Stimulated activated CD4-positive, alpha-beta T cell treated with anti-CD3 and anti-CD28 coated beads, Interleukin-12 subunit alpha, Interleukin-12 subunit beta, amount 100 ng/mL, for 48 hours (primary cell): Measurements from ENCODE around the gene CEP63.
A peak's percentile ranks its signal among the peaks of the same experiment; 100 is the strongest.
"Not testable (repeated sequence)": the region's sequence is repeated elsewhere in the genome, so short reads cannot be mapped to it uniquely, and the experiment has no call there.

Experiments used
- DNase-seq, 3 donors: peaks; one replicate each; pipeline ENCODE4 v3.0.0-alpha.2; 2020; ENCODE audit warnings: low read depth in 2 of 3, low spot score in 1 of 3

The CEP63 gene

DNA sequence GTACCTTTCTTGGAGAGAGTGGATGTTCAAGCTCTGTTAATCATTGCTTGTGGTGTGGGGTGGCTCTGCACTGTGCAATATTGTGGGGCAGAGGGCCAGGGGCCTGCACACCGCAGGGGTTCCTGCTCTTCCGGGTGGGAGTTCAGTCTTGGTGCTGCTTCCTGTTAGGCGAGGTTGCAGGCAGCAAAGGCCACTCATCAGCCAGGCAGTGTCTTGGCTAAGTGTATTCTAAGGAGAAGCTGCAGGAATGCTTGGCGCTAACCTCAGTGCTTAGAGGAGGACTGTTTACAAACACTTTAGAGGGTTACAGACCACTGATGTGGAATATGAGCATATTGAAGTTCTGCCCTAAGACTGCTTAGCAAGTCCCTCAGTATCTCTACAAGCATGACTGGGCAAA, 81.7 kb downstream of the CEP63 start:
- DNase-seq = no peak

DNA sequence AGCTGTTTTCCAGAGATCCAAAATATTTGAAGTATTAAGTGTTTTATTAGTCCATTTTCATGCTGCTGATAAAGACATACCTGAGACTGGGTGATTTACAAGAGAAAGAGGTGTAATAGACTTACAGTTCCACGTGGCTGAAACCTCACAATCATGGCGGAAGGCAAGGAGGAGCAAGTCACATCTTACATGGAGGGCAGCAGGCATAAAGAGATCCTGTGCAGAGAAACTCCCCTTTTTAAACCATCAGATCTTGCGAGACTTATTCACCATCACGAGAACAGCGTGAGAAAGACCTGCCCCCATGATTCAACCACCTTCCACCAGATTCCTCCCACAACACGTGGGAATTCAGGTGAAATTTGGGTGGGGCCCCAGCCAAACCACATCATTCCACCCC, 82.9 kb downstream of the CEP63 start:
- DNase-seq = no peak

DNA sequence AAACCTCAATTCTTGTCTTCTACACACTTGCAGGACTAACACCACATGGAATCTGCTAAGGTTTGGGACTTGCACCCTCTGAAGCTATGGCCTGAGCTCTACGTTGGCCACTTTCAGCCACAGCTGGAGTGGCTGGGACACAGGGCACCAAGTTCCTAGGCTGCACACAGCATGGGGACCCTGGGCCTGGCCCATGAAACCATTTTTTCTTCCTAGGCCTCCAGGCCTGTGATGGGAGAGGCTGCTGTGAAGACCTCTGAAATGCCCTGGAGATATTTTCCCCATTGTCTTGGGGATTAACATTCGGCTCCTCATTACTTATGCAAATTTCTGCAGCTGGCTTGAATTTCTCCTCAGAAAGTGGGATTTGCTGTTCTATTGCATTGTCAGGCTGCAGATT, 84.0 kb downstream of the CEP63 start:
- DNase-seq = not testable (repeated sequence)

DNA sequence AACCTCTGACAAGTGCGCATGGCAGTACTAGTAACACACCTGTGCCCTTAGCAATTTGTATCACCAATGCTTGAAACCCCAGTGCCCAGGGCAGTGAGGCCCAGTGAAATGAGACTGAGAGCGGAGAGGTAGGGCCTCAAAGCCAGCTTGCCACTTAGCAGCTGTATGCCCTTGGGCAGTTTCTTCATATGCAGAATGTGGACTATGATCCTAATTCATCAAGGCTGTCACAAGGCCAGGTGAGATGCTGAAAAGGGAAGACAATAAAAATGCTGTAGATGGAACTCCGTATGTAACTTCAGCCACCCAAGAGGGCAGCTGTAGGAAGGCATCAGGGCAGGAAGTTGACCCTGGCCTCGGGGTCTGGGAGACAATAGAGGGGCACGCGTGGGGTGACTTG, 90.6 kb downstream of the CEP63 start:
- DNase-seq = no peak

DNA sequence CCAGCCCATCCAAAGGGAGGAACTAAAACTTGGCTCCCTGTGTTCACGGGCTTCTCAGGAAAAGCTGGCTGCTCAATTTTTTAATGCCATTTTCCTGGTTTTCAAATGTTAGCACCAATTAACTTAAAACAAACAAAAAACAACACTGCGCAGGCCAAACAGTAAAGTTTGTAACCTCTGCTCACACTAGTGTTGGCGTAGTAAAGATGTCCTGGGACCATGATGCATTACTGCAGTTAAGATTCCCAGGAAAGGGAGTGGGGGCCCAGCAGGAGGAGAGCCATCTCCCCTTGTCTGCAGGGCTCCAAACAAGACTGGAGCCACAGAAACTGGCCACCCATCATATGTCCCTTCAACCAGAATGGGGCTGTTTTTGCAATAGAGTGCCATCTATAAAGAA, 91.0 kb downstream of the CEP63 start:
- no peak for DNase-seq

DNA sequence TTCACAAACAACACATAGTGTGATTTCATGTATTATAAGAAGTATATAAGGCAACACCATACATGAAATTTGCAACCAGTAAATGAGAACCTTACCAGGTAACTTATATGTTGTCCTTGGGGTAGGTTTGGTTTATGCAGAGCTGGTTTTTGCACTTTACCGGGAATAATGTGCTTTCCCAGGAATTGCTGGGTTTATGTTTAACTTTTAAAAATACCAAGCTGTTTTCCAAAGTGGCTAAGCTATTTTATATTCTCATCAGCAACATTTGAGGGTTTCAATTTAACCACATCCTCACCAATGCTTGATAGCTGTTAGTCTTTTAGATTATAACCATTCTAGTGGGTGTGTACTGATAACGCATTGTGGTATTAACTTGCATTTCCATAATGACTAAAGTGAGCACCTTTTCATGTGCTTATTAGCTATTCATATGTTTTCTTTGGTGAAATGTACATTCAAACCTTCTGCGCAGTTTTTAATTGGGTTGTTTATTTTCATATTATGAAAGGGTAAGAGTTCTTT, 93.3 kb downstream of the CEP63 start:
- DNase-seq = no peak

DNA sequence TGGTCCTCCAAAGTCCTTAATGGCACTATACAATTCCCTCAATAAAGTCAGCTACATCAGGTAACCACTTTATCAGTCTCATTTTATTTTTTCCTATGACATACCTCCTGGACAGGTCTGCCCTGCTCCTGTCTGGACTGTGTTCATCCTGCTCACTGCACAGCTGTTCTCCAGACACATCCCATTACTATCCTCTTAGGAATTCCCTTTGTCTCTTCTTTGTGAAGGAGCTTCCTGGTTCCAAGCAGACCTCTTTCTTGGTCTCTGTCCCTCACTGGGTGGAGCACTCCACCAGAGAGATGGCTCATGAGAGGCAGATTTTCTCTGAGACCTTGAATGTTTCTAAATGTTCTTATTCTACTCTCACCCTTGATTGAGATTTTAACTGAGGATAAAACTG, 104.9 kb downstream of the CEP63 start:
- no peak for DNase-seq

DNA sequence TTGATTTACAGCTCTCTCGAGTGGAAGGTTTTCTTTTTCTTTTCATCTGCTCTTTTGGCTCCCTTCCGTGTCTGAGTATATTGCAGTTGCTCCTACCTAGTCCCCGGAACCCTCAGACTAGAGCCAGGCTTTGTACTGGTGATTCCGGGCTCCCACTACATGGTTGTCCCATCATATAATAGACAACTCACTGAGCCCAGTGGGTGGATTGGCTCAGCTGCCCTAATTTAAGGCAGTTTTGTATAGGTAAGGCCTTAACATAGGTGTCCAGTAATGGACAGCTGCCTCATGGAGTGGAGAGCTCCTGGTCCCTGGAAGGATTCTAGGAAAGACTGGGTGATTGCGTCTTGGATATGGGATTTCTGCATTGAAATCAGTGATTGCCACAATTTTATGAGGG, 106.9 kb downstream of the CEP63 start:
- no peak for DNase-seq

DNA sequence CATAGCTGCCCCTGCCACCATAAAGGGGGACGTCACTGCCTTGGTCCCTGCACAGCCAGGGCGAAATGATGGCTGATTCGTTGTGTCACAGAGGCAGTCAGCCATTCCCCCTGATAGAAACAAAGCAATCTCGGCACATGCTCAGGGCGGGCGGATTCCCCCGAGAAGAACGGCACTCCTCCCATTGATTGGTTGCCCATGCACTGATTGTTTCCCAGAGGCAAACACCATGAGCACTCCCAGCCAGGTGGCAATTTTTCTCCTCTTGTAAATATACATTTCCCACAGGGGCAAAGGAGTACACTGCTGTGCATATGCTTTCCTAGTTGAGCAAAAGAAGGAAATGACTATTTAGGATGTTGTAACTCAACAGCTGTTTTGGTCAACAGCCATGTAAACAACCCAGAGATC, 108.5 kb downstream of the CEP63 start:
- no peak for DNase-seq

DNA sequence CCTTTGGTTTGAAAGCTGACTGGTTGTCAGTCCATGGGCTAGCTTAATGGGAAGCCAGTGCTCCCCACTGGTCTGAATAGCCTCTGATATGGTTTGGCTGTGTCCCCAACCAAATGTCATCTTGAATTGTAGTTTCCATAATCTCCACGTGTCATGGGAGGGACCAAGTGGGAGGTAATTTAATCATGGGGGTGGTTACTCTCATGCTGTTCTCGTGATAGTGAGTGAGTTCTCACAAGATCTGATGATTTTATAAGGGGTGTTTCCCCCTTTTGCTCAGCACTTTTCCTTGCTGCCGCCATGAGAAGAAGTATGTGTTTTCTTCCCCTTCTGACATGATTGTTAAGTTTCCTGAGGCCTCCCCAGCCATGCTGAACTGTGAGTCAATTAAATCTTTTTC, 109.1 kb downstream of the CEP63 start:
- DNase-seq = not testable (repeated sequence)

DNA sequence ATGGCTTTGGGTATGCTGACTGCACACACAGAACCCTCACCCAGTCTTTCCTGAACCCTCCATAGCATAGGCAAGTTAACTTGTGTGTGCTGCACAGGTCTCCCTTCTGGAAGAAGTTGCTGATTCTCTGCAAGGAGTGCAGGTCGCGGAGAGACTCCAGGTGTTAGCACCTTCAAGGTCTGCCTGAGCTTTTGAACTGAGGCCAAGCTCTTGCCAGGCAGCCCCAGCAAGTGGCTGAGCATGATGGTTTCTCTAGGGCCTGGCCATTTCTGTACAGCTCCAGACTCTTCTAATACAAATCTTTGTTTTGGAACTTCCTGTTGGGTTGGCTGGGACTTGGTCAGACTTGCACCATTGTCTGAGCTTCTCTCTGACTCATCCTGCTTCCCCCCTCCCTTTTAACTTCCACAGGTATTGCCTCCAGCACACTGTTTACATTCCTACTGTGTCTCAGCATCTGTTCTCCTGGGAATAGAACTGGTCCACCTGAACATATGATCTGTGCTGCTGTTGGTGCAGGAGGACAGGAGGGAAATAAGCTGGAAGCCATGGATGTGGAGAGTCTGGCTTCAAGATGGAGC, 111.6 kb downstream of the CEP63 start:
- DNase-seq = no peak

DNA sequence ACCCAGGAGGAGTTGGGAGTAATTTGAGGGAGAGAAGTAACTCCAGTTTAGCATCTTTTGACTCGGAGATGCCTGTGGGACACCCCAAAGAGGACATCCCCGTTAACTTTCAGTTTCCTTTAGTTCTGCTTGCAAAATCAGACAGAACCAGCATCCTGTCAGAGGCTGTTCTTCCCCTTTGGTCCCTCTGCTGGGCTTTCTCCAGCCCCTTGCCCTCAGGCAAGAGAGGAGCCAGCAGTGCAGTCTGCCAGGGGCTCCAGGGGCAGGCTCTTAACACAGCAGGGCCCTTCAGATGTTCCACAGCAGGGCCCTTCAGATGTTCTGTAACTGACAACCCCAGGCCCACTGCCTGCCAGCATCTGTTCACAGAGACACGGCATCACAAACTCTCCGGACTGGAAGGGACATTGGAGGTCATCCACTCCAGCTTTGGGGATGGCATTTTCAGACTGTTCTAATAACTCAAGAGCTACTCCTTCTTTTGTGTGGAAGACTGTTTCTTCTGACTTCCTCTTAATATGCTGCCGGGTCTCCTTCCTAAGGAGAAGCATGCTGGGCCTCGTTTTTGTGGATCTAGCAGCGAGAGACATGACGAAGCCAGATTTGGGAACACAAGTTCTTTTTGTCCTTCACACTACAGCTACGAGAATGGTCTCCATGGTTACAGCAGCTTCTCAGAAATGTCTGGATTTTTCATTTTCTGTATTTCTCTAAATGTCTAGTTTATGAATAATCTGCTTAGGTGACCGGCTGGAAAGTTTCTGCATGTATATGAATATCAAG, 113.1 kb downstream of the CEP63 start:
- no peak for DNase-seq

DNA sequence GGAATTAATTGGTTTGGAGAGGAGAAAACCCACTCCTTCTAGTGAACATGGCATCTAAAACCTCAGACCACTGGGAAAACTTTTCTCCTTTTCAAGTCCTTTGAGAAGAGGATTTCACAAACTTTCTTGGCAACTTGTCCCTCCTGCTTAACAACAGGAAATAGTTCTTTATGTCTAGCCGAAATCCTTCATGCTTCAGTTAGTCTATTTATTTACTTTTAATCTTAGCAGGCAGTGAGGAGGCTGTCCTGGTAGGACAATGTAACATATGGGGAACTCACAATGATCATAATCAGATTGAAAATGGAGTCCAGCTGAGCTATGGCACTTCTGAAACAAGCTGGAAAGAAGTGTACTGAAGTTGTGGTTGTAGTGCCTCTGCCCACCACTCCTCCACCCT, 114.3 kb downstream of the CEP63 start:
- no peak for DNase-seq

DNA sequence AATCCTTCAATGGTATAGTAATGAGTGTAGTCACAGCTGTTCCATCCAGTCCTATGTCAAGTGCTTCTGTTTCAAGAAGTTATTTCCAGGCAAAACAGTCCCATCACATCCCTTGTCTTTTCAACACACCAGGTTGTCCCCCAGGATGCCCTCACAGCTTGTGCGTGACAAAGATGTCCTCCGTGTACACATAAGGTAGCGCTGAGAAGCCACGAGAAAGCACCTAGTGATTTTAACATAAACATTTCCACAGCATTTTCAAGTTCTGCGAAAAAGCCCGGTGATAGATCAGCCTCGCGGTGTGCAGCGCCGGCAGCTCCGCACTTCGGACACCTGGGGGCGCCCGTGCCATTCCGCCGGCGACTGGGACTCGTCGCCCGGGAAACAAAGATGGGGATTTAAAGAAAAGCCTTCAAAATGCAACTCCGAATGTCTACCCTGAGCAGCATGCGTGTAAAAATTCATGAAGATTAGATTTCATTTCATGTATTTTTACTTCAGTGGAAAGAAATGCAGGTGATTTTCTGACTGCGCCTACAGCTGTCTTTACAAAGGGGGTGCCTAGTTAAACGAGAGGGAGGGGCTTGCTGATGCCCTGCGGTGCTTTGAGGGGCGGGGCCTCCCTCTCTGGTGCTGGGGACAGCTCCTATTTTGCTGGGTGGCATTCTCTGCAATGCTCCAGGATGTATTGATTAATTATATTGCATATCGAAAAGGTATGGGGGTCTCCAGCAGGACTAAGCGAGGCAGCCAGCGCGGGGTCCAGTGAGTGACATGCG, 115.0 kb downstream of the CEP63 start:
- DNase-seq = peak; percentile 43 to 62 (median 55)

DNA sequence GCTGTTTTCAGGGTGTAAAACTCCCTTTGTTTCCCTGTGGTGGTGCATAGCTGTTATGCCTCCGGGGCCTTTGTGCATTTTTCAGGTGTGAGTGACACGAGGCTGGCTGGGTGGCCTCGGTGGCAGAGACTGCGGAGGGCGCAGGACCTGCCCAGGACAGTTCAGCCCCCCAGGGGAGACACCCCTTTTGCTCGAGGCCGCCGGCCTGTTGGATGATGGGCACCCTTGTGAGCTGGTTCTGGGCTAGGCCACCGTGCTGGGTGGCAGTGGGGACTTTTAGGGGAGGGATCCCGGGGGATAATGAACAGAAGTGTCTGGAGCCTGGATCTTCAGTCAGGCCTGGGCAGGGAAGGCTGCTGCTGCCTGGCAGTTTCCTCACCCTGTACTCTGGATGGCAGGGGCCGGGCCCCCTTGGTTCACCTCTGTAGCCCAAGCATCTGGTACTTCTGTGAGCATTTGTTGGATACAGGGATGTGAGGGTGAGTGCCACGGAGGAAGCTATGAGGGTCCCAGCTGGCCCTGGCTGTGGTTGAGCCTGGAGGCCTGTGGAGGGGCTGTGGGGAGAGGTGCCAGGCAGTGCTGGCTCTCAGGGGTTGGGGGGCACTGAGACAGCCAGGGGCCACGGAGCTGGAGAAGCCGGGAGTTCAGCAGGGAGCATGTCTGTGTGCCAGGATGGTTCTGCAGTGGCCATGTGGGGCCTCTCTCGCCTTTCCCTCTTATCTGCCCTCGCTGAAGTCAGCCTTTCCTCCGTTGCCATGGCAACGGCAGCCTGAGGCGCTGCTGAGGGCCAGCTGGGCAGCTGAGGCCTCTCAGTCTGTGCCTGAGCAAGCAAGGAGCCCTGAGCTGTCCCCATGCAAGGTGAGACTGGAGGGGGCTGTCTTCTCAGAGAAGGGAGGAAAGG, 115.9 kb downstream of the CEP63 start:
- no peak for DNase-seq

DNA sequence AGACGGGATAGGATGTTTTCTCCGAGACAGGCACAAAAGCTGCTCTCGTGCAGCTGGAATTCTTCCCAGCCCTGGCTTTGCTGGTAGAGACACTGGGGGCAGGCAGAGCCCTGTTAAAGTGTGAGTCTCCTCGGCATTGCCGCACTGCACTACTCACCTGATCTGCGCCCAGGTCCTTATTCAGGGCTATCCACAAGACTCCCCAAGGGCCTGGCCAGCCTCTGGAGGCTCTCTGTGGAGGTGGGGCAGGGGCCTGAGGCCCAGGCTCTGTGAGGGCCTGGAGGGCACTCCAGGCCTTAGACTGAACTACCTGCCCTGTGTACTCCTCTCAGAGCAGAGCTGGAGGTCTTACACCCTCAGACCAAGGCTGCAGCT, 116.6 kb downstream of the CEP63 start:
- no peak for DNase-seq

DNA sequence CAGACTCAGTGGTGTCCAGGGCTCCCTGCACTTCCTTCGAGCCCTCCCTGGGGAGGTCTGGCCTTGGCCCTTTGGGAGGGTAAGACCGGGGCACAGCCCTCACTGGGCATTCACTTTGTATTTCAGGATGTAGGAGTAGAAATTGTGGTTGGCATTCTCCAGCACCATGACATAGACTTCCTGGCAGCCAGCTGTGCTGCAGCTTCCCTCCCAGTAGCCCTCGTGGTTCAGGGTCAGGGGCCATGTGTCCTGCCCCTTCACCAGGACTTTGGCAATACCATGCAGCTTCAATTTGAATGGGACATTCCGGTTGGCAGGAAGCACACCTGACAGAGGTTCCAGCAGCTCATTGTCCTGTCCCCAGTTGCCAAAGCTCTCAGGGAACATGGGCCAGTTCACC, 117.6 kb downstream of the CEP63 start:
- DNase-seq = no peak

DNA sequence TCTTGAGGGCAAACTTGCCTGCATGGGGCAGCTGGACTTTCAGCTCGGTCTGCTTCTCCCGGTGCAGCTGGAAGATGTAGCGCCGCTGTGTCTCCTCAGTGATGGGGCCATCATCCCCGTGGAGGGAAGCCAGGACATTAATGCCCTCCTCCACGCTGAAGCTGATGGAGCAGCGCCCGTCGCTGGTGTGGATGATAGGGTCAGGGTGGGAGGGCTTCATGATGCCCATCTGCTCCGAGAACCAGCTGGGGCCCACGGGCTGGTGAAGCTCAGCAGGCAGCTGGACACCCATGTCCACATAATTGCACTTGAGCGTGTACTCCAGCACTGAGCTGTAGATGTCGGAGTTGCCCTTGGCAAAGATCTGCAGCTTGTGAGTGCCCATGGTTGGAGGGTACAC, 118.1 kb downstream of the CEP63 start:
- DNase-seq = no peak

DNA sequence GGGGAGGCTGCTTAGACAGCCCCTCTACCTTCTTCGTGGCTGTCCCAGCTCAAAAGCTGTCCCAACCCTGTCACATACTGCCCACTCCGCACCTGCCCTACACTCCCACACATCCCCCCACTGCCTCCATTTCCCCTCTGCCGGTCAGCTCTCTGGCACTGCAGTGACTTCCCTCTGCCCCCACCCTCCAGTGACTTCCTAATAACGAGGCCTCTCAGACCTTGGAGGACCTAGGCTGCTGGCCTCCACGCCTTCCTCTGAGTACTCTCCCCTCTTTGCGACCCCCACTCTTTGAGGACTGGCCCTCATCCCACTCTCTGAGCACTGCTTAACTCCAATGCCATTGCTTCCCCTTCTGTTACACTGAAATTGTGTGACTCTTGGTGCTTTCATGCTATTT, 119.7 kb downstream of the CEP63 start:
- no peak for DNase-seq

DNA sequence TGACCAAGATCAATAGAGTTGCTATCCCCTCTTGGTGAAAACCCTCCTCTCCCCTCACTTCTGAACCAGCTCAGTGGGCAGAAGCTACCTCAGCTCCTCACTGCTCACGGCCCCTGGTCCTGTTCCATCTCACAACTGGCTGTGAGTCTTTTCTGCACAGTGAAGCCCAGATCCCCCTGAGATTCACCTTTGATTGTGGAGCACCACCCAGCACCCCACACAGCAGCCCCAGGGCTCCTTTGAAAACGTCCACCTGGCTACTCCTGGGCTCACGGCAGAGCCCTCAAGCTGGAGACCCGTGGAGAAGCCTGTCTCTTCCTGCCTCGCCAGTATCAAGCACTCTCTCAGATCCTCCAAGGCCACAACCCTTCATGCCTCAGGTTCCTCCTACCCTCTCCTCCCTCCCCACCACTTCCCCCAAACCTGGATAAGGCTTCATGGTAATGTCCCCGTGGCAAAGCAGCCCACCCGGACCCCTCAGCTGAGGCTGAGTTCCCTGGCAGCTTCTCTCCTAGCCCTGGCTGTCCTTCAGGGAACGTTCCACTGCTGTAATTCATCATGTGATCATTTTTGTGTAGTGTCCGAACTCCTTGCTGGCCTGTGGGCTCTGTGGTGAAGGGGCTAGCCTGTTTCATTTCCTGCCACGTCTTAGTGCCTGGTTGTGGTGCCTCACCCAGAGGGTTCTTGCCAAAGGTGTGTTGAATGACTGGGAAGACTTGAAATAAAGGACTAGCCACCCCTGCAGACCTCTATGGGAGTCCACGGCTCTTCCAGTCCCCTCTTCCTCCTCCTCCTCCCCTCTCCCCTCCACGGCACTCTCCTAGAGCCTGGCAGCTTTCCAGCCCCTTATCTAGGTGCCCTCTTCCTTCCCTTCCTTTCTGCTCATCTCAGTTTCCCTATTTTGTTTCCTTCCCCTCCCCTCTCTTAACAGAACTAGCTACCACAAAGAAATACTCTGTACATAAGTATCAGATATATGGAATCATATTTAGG, 120.5 kb downstream of the CEP63 start:
- DNase-seq = no peak
